DMS79 treated with DMSO at 0.1 percent for 48 hours (cell line): ENCODE data around the gene ORM2.
A peak's percentile ranks its signal among the peaks of the same experiment; 100 is the strongest.

Experiments used
- DNase-seq: peaks from one replicate; lab custom pipeline; 2025; lab: John Stamatoyannopoulos, UW

Gene ORM2

GRCh38 chr9:114371343-114371944 lies 41.8 kb downstream of the ORM2 start:
- DNase-seq = no peak

GRCh38 chr9:114371973-114372917 lies 42.6 kb downstream of the ORM2 start:
- DNase-seq = peak; percentile 4

DNA sequence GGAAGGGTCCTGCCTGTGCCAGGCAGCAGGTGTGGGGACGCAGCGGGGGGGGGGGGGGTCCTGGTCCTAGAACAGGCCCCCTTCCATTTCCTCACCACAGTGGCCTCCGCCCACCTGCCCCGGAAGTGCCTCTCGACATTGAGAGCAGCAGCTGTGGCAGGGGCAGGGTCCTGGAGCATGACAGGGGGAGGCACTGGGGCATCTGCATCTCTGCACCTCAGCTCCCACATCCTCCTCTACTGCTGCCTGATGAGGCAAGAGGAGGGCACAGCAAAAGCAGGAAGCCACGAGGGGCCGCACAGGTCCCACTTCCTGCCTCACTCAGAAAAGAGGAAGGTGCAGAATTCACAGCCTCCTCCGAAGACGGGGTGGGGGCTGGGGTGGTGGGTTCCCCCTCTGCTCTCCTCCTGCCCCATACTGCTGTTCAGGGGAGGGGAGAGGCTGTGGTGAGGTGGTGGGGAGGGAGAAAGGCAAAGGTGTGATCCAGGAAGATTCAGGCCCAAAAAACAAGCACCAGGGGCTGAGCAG lies 43.3 kb downstream of the ORM2 start:
- peak; percentile 10 for DNase-seq

- no peak for DNase-seq
Measured at GRCh38 chr9:114373960-114374730, 44.5 kb downstream of the ORM2 start.

DNA sequence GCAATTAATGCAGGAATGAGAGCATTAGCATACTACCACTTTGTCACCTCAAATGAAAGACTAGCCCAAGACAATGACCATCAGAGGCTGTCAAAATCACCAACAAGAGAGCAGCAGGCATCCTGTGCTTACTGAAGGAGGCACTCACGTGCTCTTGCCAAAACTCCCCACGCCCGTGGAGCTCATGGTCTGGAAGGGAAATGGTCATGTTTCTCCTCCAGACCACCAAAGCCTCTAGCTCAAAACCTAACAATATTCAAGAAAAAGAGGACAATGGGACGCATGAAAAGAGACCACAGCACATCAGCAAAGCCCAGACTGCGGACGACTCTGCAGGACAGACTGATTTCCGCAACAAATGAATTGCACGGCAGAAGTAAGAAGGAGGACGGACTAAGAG lies 45.3 kb downstream of the ORM2 start:
- DNase-seq = no peak

DNA sequence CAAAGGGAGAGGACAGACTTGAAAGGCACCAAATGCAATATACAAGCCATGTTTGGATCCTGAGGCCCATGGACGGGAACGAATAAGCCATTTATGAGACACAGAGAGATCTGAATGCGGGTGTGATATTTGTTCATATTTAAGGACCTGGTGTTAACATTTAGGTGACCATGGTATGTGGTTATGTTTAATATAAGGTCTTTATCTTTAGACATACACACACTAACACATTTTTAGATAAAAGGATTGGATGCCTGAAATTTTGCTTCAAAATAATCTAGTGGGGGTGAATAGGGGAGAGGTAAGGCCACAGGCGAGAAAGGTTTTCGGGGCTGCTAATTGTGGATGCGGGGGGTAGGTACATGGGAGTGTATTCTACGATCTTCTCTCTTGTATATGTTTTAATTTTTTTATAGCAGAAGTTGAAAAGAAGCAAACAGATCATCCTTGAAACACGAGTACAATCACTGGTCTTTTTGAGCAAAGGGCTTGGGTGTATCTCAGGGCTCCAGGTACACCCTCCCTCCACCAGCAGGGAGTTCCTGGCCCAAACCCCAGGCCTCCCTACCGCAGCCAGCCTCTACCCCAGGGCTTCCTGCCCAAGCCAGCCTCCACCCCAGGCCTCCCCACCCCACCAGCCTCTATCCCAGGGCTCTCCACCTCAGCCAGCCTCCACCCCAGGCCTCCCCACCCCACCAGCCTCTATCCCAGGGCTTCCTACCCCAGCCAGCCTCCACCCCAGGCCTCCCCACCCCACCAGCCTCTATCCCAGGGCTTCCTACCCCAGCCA lies 45.9 kb downstream of the ORM2 start:
- DNase-seq = no peak

DNA sequence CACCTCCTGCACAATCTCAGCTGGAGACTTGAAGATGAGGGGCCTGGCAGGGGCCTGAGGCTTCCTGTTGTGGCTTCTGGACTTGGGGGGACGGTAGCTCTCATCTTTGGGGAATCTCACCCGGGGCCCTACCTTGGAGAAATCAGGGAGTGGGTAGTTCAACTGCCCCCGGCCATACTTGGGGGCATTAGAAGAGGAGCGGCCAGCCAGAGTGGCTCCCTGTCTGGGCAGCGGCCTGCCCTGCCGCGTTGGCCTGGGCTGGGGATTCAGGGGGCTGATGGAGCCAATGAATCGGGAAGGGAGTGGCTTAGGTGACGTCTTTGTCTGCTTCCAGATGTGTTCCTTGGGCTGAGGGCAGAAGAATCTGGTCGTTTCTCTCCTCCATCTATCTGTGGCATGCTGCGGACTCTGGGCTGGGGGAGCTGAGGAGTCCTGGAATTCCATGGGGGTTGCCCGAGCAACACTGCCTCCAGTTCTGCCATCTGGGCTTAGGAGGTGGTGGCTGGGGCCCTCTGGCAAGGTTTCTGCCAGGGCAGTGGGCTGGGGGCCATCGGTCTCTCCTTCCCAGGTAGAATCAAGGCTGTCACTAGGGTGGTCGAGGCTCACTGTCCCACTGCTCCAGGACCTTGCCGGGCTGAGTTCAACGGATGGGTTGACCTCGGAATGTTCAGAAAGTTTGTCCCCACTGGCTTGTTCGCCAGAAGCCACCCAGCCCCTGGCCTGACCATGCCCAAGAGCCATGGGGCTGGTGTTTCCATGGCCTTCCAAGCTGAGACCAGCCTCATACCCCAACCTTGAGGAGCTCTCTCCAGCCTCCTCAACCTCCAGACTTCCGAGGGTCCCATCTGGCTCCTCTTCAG lies 47.1 kb downstream of the ORM2 start:
- DNase-seq = no peak

- DNase-seq = no peak
Measured at GRCh38 chr9:114378016-114378415, 48.3 kb downstream of the ORM2 start.

DNA sequence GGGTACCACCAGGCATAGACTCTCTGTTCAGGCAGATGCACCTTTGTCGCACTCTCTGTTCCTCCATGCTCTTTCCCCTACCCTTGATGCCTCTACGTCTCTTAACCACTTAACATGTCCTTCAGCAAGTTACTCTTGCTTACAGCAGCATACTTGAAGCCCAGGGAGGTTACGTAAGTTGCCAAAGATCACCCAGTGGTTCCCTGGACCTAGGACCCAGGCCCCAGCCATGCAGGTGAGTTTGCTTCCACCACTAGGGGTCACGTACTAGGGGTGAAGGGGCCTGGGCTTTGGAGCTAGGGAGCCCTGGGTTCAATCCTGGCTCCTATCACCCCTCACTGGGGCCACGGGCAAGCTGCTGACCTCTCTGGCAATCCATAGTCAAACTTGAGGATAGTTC lies 49.2 kb downstream of the ORM2 start:
- DNase-seq = no peak
